ENCODE data around the gene AFF3. TPM values are rescaled to one million over a fixed set of nuclear protein-coding genes. Genes with fewer than 3 reads are reported as not detected.

Gene AFF3
- total RNA-seq, 1 experiment from 2014 or later = 0.22 TPM

- Histone ChIP-seq H3K9ac (ENCODE audit: extremely low read depth, insufficient read length, low read length) (no peak overlapping the region), H3K79me2 (ENCODE audit: insufficient read depth, low read length) (no peaks in the 10 kb centered on the region), H3T11ph (ENCODE audit: low read length) (no peak overlapping the region), H2BK15ac (ENCODE audit: low read depth, low read length) (no peak overlapping the region), H3K4ac (ENCODE audit: low read depth, low read length) (no peak overlapping the region), H2BK120ac (ENCODE audit: low read depth, low read length, poor library complexity, severe bottlenecking) (no peak overlapping the region), H3K4me2 (ENCODE audit: insufficient read depth, insufficient read length, low read length) (no peak overlapping the region), H4K8ac (replicated peaks; ENCODE audit: insufficient read length, low read depth, low read length) (no peak overlapping the region), H3K9me3 (ENCODE audit: control insufficient read depth, low read depth, low read length) (no peaks in the 10 kb centered on the region), H3K23ac (ENCODE audit: insufficient read length, low read depth, low read length) (no peak overlapping the region), H4K5ac (ENCODE audit: insufficient read length, low read depth, low read length) (no peak overlapping the region), H4K91ac (ENCODE audit: insufficient read length, low read depth, low read length) (no peak overlapping the region), H3K4me1 (ENCODE audit: insufficient read depth, low read length) (peaks cover 3% of the 10 kb centered on the region; the same call in 1 of the 2 replicates), H2BK5ac (ENCODE audit: insufficient read length, low read length) (no peak overlapping the region), H3K56ac (ENCODE audit: insufficient read length, low read depth, low read length) (no peak overlapping the region), H3K18ac (ENCODE audit: insufficient read length, low read depth, low read length) (no peak overlapping the region), H4K20me1 (ENCODE audit: control insufficient read depth, insufficient read depth, insufficient read length) (no peaks in the 10 kb centered on the region), H3K27ac (ENCODE audit: insufficient read length, low read depth, low read length) (no peak overlapping the region), H2AK5ac (ENCODE audit: insufficient read length, low read length) (no peak overlapping the region), H3K14ac (ENCODE audit: insufficient read depth, low read length) (no peak overlapping the region), H3K79me1 (ENCODE audit: insufficient read depth, low read depth, low read length, poor library complexity, severe bottlenecking) (no peaks in the 10 kb centered on the region), H3K23me2 (ENCODE audit: insufficient read length, low read depth, low read length, poor library complexity, severe bottlenecking) (no peaks in the 10 kb centered on the region), H2BK12ac (ENCODE audit: insufficient read length, low read depth, low read length) (no peak overlapping the region), H2BK20ac (ENCODE audit: low read depth, low read length, poor library complexity, severe bottlenecking) (no peak overlapping the region), H2AFZ (ENCODE audit: low read length) (no peak overlapping the region), H3K27me3 (ENCODE audit: insufficient read depth, low read length) (no peaks in the 10 kb centered on the region; the same call in 1 of the 2 replicates)
- Mint-ChIP-seq H3K4me1 (peaks cover 19 to 24% of the 10 kb centered on the region in 2 experiments), H3K9me3 (no peaks in the 10 kb centered on the region; a peak in 1 of 5 replicates), H3K27me3 (ENCODE audit: low read depth) (peaks cover 51% of the 10 kb centered on the region), H3K36me3 (ENCODE audit: insufficient read depth in 1 of 3, low read depth in 3 of 3) (no peaks in the 10 kb centered on the region), H3K27ac (no peak overlapping the region), H3K4me3 (no peak overlapping the region)
- peak; percentile 75 for TF ChIP-seq CTCF (conservative IDR thresholded peaks at IDR 0.05)
- peak; percentile 88 for DNase-seq
- WGBS (ENCODE audit: extremely low coverage, insufficient read length, low lambda C conversion rate) = no CpG with 5 or more reads among the region's 8 CpGs
Observed at GRCh38 chr2:100178085-100178788, 35.8 kb upstream of the AFF3 start.
